NOMO-1 treated with DMSO at 0.1 percent for 48 hours (cell line): Measurements from ENCODE around the gene CARNS1.
"Not testable (repeated sequence)": the region's sequence is repeated elsewhere in the genome, so short reads cannot be mapped to it uniquely, and the experiment has no call there.

Experiments
- DNase-seq: peaks from one replicate; lab custom pipeline; 2025; ENCODE audit not compliant: unreplicated experiment; lab: John Stamatoyannopoulos, UW

CARNS1 gene

DNA sequence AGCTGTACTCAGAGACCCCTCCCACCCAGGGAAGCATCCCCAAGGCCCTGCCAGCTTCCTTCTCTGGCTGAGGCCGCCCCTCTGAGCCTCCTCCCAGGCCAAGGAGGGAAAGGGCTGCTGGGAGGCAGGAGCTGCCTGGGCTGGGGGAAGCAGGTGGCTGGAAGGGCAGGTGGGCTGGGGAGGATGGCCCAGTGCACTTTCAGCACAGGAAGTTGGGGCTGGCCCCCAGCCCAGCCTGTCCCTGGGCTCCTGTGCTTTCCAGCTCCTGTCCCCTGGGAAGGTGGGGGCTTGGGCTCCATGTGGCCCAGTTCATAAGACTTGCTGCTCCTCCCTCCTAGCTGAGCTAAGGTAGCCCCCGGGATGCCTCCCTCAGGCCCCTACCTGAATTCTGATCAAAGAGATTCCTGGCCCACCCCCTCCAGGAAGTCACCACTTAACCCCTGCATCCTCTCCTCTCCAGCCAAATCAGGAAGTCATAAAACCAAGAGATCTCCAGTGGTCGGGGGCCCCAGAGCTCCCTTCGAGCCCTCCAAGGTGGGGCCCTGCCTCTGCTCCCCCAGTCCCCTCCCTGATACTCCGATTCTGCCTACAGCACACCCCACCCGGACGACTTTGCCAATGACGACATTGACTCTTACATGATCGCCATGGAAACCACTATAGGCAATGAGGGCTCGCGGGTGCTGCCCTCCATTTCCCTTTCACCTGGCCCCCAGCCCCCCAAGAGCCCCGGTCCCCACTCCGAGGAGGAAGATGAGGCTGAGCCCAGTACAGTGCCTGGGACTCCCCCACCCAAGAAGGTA lies 18.7 kb upstream of the CARNS1 start:
- DNase-seq, result peak; percentile 10

GRCh38 chr11:67397536-67397935 lies 17.9 kb upstream of the CARNS1 start:
- no peak for DNase-seq

- DNase-seq, result no peak
These were observed 17.4 kb upstream of the CARNS1 start for GRCh38 chr11:67397986-67398660.

DNA sequence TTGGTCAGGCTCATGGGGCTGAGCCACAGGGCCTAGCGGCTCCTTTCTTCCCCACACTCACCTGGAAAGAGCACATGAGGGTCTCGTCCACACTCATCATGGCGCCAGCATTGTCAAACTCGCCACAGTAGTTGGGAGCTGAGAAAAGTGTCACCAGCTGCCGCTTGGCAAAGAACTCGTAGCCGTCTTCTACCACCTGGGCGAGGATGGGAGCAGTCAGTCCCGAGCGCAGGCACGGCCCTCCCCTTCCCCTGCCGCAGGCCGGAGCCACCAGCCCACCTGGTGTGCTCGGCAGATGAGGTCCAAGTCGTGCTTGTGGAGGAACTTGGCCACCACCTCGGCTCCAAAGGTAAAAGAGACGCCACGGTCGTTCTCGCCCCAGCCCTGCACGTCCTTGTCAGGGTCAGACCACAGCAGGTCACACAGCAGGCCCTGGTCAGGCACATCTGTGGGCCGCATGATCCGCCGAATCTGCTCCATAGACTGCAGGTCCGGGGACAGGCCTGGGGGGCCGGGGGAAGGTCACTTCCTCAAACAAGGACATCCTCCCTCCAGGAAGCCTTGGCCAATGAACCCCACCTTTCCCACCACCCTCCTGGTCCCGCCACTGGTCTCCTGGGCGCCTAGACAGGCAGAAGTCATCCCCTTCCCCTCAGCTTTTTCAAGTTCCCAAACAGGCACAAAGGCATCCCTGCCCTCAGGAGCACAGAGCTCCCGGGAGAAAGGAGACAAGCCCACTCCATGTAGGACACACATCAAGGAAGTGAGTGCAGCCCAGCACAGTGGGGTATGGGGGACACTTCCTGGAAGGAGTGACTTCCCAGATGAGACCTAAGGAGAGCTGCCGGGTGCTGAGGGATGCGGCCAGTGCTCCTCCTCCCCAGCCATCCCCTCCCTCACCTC lies 16.6 kb upstream of the CARNS1 start:
- no peak for DNase-seq

DNA sequence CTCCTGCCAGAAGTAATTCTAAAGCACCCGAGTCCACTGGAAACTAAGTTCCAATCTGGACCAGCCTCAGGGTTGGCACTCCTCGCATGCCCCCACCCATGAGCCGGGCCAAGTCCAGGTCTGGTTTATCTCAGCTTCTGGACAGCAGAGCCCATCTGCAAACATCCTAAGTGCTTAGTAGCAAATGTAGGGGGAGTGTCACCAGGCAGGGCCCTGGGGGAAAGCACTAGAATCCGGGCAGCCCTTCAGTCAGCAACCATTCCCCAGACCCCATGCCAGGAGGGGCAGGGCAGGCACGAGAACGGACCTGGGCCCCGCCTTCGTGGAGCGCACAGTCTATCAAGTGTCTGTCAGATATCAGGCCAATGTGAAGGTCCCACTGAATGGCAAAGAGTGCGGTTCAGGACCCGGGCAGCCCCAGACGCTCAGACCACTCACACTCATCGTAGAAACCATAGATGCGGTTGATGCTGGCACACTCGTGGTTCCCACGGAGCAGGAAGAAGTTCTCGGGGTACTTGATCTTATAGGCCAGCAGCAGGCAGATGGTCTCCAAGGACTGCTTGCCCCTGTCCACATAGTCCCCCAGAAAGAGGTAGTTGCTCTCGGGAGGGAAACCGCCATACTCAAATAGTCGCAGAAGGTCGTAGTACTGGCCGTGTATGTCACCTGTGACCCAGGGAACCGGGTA lies 15.1 kb upstream of the CARNS1 start:
- DNase-seq, result peak; percentile 26

DNA sequence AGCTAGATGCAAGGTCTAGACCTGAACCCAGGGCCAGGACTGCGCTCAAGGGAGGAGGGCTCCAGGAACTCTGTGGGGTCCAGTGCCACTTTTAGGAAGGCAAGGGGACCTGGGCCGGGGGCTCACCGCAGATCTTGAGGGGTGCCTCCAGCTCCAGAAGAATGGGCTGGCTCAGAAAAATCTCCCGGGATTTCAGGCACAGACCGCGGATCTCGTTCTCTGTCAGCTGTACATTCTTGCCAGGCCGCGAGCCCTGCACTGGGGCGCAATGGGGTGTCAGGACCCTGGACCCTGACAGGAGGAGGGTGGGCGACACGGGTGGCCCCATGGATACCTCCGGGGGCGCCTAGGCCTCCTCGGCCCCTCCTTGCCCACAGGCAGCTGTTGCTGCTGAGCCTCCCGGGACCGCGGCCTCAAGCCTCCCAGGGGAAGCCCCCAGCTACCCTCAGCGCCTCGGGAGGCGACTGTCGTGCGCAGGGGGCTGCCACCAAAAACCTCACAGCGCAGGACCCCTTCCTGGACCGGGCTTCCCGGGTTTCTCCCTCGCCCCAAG lies 14.5 kb upstream of the CARNS1 start:
- no peak for DNase-seq

DNA sequence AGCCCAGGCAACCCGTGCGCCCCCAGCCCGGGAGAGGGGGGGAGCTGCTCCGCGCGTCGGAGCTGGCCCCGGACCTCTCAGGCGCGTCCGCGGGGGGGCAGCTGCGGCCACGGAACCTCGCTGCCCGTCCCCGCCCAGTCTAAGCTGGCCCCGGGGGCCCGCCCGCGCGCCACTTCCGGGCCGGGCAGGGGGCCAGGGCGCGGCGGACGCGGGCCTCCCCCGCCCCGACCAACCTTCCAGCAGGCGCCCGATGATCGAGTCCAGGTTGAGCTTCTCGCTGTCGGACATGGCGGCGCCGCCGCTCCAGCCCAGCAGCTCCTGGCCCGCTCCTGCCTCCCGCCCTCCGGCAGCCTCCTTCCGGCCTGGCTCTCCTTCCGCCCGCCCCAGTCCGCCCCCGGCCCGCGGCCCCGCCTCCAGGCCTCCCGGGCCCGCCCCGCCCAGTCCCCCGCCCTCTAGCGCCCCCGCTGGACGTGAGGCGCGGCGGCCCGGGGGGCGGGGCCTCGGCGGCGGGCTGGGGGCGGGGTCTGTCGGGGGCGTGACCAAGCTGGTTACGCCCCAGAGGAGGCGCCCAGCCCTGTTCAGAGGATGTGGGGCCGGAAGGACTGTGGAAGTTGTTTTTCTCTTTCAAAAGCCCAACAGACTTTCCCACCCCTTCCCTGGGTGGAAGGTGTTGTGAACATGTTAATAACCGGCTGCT lies 13.8 kb upstream of the CARNS1 start, which contains the start of gene PPP1CA:
Gene PPP1CA (minus strand): TSS at position 364 of the 697 bp plus-strand sequence. CDS start 76 bp downstream, at position 288.
- DNase-seq, result peak; percentile 81

DNA sequence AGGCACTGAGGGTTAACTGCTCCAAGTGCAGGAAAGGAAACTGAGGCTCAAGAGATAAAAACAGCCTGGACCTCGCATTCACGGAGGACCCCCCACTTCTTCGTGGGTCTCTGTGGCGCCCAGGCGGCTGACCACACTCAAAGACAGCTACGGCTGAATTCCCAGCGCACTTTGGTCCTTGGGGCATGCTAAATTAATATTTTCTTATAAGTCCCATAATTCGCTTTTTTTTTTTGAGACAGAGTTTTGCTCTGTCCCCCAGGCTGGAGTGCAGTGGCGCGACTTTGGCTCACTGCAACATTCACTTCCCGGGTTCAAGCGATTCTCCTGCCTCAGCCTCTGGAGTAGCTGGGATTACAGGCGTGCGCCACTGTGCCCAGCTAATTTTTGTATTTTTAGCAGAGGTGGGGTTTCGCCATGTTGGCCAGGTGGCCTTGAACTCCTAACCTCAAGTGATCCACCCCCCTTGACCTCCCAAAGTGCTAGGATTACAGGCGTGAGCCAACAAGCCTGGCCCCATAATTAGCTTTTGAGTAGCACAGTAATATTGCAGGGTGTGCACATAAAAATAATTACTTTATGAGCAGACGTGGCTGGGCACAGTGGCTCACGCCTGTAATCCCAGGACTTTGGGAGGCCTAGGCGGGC lies 13.2 kb upstream of the CARNS1 start:
- DNase-seq, result peak; percentile 35

GRCh38 chr11:67403085-67403484 lies 12.4 kb upstream of the CARNS1 start:
- DNase-seq, result not testable (repeated sequence)

DNA sequence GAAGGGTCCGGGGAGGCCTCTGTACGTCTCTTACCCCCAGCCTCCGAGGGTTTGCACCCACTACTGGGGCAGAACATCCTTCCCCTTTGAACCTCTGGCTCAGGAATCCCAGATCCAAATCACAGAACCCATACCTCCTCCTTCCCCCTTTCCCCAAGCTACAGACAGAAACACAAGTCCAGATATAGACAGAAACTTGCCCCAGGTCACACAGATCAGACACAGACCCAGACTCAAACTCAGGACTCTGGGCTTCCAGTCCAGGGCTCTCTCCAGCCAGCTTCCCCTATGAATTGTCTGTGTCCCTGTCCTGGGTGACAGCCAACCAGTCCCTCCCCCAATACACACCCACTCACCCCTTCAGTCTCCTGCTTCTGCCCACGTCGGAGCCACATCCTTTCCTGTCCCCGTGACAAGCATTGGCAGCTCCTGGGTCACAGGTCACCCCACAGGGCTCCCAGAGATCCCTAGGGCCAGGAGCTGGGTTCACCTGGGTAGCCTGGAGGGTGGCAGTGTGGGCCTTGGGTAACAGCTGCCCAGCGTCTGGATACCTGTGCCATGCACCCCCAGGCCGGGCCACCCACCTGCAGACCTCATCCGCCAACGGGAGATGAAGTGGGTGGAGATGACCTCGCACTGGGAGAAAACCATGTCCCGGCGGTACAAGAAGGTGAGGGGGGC lies 10.8 kb upstream of the CARNS1 start:
- no peak for DNase-seq

DNA sequence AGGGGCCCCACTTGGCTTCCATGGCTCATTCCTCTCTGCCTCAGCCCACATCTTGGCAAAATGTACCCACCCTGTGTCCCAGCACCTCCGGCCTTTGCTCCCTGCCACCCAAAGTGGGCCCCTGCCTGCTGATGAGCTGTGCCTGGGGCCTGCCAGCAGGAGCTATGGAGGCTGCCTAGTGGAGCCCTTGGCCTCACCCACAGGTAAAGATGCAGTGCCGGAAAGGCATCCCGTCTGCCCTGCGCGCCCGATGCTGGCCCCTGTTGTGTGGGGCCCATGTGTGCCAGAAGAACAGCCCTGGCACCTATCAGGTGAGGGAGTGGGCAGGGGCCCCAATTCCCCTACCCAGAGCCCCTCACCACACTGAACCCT lies 10.3 kb upstream of the CARNS1 start:
- no peak for DNase-seq

- no peak for DNase-seq
These were observed 9.7 kb upstream of the CARNS1 start for GRCh38 chr11:67405688-67406339.

DNA sequence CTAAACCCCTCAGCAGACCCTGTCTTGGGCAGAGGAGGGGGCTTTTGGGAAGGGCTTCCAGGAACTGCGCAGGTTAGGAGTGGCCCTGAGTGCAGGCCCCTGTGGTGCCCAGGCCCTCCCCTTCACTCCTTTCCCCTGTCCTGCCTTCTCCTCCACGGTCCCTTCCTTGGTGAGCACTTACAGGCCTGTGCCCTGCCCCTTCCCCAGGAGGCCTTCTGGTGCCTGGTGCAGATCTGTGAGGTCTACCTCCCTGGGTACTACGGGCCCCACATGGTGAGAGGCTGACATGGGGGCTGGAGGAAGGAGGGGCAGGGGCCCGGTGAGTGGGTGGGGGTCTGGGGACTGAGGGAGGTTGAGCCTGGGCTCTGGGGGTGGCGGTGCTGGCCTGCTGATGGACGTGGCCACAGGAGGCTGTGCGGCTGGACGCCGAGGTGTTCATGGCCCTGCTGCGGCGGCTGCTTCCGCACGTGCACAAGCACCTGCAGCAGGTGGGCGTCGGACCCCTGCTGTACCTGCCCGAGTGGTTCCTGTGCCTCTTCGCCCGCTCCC lies 9.0 kb upstream of the CARNS1 start:
- DNase-seq, result no peak

GRCh38 chr11:67406969-67407687 lies 8.3 kb upstream of the CARNS1 start:
- no peak for DNase-seq

- DNase-seq, result no peak
These were observed 7.8 kb upstream of the CARNS1 start for GRCh38 chr11:67407688-67408163.

DNA sequence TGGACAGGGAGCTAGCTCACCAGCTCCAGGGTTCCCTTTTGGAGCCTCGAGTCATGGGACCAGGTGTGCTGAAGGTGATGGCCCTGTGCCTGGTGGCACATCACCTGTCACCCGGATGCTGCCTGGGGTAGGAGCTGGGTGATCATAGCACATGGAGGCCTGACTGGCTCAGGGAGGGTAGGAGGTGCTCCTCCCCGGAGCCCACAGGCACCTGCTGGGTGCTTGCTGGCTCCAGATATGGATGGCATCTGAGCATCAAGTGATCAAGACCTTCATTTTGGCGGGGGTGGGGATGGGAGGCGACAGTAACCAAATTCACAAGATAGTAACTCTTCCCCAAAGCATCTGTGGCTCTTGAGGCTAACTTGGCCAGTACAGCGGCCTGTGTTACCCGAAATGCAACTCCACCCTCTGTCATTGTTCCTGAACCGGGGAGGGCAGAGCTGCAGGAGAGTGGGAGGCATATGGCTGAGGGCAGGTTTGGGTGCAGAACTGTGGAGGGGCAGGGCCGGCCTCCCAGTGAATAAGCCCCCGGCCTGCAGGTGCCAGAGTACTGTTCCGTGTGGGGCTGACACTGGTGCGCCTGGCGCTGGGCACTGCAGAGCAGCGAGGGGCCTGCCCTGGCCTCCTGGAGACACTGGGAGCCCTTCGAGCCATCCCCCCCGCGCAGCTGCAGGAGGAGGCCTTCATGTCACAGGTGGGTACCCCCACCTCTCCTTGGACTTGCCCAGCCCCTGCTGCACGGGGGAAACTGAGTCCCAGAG lies 6.9 kb upstream of the CARNS1 start:
- DNase-seq, result no peak

DNA sequence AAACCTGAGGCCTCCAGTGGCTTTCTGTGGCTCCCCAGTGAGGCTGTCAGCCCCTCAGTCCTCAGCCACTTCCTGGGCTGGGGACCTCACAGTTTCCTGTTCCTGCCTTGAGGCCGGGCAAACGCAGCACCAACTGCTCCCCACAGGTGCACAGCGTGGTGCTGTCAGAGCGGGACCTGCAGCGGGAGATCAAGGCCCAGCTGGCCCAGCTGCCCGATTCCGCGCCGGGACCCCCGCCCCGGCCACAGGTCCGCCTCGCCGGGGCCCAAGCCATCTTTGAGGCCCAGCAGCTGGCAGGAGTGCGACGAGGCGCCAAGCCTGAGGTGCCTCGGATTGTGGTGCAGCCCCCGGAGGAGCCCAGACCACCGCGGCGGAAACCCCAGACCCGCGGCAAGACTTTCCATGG lies 6.2 kb upstream of the CARNS1 start:
- DNase-seq, result no peak
